HepG2 (cell line): Measurements from ENCODE around the gene SUN5.
A peak's percentile ranks its signal among the peaks of the same experiment; 100 is the strongest.

Experiments
- EED ChIP-seq: sonication (generic); formaldehyde crosslinking; IDR thresholded peaks from 2 replicates; pipeline ENCODE4 v1.5.0; 2020; ENCODE audit warnings: mild to moderate bottlenecking, missing genetic modification reagents
- GABPA ChIP-seq, 2 experiments: IDR thresholded peaks; 2 replicates each; pipeline ENCODE4 v1.6.1; 2011 to 2016; ENCODE audit warnings: low read depth in 2 of 2, low read length in 1 of 2, missing biosample characterization in 1 of 2, missing genetic modification characterization in 1 of 2
- MAFF ChIP-seq: IDR thresholded peaks from 2 replicates; pipeline ENCODE4 v1.6.1; 2011; ENCODE audit warnings: low read depth, low read length, improper control_type of control experiment
- PBX3 ChIP-seq: sonication (generic); formaldehyde crosslinking; IDR thresholded peaks from 2 replicates; pipeline ENCODE4 v1.8.1; 2023; ENCODE audit warnings: missing genetic modification reagents, inconsistent platforms, borderline replicate concordance
- PRDM10 ChIP-seq: sonication (generic); formaldehyde crosslinking; IDR thresholded peaks from 2 replicates; pipeline ENCODE4 v1.4.0; 2020; ENCODE audit warnings: low read depth, missing genetic modification reagents
- XRCC5 ChIP-seq: fragments of 200-400 bp; formaldehyde crosslinking; optimal IDR thresholded peaks from 2 replicates; pipeline ENCODE3; 2017; ENCODE audit warnings: mild to moderate bottlenecking, low read length
- ZFX ChIP-seq: sonication (generic); formaldehyde crosslinking; IDR thresholded peaks from 2 replicates; pipeline ENCODE4 v1.4.0; 2020; ENCODE audit warnings: mild to moderate bottlenecking, low read depth, missing genetic modification reagents, moderate library complexity
- ZNF451 ChIP-seq: sonication (generic); formaldehyde crosslinking; IDR thresholded peaks from 2 replicates; pipeline ENCODE4 v1.5.0; 2020; ENCODE audit warnings: mild to moderate bottlenecking, missing genetic modification reagents

- TF ChIP-seq MAFF, result no peak
- TF ChIP-seq XRCC5, result no peak
- TF ChIP-seq PBX3, result no peak
- TF ChIP-seq PRDM10 (CRISPR knock-in tag), result no peak
- no peak for TF ChIP-seq GABPA (IDR thresholded peaks at IDR 0.05; ENCODE audit: low read depth, low read length)
- no peak for TF ChIP-seq GABPA (CRISPR knock-in tag; IDR thresholded peaks at IDR 0.05; ENCODE audit: low read depth)
- TF ChIP-seq ZFX (CRISPR knock-in tag), result no peak
- peak; percentile 25; the same call in 1 of the 2 replicates for TF ChIP-seq EED (CRISPR knock-in tag)
- TF ChIP-seq ZNF451 (CRISPR knock-in tag), result no peak
Observed at GRCh38 chr20:32984631-32985354, 19.4 kb downstream of the SUN5 start.
